PC-9 (cell line): ENCODE results near the gene MYO7B. TPM values are rescaled to one million over a fixed set of nuclear protein-coding genes. Genes with fewer than 3 reads are reported as not detected.

ENCODE experiments used
- BruUV-seq: library from RNA; stranded (reverse); fragments of 400-500 nt; replicated peaks from 2 replicates; lab custom pipeline; 2021; lab: Mats Ljungman, UMichigan
- CTCF ChIA-PET: fragments of 300-600 bp; sonication (Branson Sonifier 250); formaldehyde crosslinking; loops from one replicate; lab custom pipeline; 2022; ENCODE audit warnings: antibody characterized with exemption; lab: Charles Lee
- POLR2A ChIA-PET: fragments of 300-600 bp; sonication (Branson Sonifier 250); formaldehyde crosslinking; loops from one replicate; lab custom pipeline; 2022; ENCODE audit warnings: antibody characterized with exemption; ENCODE audit not compliant: unreplicated experiment; lab: Charles Lee
- DNase-seq, 2 experiments: peaks; one replicate each; pipeline versions ENCODE4 v3.0.0 to v3.0.0-alpha.2; 2015 to 2022; ENCODE audit warnings: mixed read lengths in 1 of 2
- H2AFZ ChIP-seq: fragments of 200-600 bp; sonication (generic); 2 replicates; pipeline ENCODE4 v1.8.1; 2017; ENCODE audit warnings: antibody characterized with exemption
- H3F3A ChIP-seq: fragments of 200-600 bp; sonication (generic); 2 replicates; pipeline ENCODE4 v1.8.1; 2017; ENCODE audit warnings: antibody characterized with exemption, mild to moderate bottlenecking, low read depth; ENCODE audit not compliant: insufficient read depth
- H3K27ac ChIP-seq: fragments of 200-600 bp; sonication (generic); 2 replicates; pipeline ENCODE4 v1.6.1; 2016; ENCODE audit warnings: mixed run types
- H3K27me3 ChIP-seq: fragments of 200-600 bp; sonication (generic); 2 replicates; pipeline ENCODE4 v1.6.1; 2016; ENCODE audit warnings: low read depth, mixed run types; ENCODE audit not compliant: insufficient read depth
- H3K36me3 ChIP-seq: fragments of 200-600 bp; sonication (generic); 2 replicates; pipeline ENCODE4 v1.6.1; 2016; ENCODE audit warnings: low read depth, mixed run types
- H3K4me1 ChIP-seq: fragments of 200-600 bp; sonication (generic); replicated peaks from 2 replicates; pipeline ENCODE4 v1.6.1; 2016; ENCODE audit warnings: mixed run types; ENCODE audit not compliant: insufficient read depth
- H3K4me2 ChIP-seq: fragments of 200-600 bp; sonication (generic); 2 replicates; pipeline ENCODE4 v1.6.1; 2017; ENCODE audit warnings: mixed run types
- H3K4me3 ChIP-seq: fragments of 200-600 bp; sonication (generic); 2 replicates; pipeline ENCODE4 v1.6.1; 2016; ENCODE audit warnings: mixed run types
- H3K79me2 ChIP-seq: fragments of 200-600 bp; sonication (generic); 2 replicates; pipeline ENCODE4 v1.6.1; 2017; ENCODE audit warnings: low read depth, mixed run types
- H3K9me2 ChIP-seq: fragments of 200-600 bp; sonication (generic); 2 replicates; pipeline ENCODE4 v1.8.1; 2017; ENCODE audit warnings: mild to moderate bottlenecking; ENCODE audit not compliant: insufficient read depth
- H3K9me3 ChIP-seq: fragments of 200-600 bp; sonication (generic); 2 replicates; pipeline ENCODE4 v1.8.1; 2016; ENCODE audit warnings: low read depth; ENCODE audit not compliant: insufficient read depth
- H4K20me1 ChIP-seq: fragments of 200-600 bp; sonication (generic); 2 replicates; pipeline ENCODE4 v1.8.1; 2017; ENCODE audit not compliant: insufficient read depth
- EZH2 ChIP-seq: fragments of 200-600 bp; sonication (generic); IDR thresholded peaks from 2 replicates; pipeline ENCODE4 v1.8.0; 2017; ENCODE audit warnings: antibody characterized with exemption, low read depth
- intact Hi-C: fragments of 100-400 bp; cut with micrococcal nuclease; formaldehyde crosslinking; loops from one replicate; pipeline ENCODE4 v1.10.0; 2022; ENCODE audit not compliant: unreplicated experiment
- total RNA-seq: library from RNA; stranded (reverse); gene quantifications from 2 replicates; pipeline ENCODE4 v1.2.3, GENCODE V29; 2021
- TF ChIP-seq, protein P1 (sequence below): fragments of 200-600 bp; sonication (generic); conservative IDR thresholded peaks from 2 replicates; pipeline ENCODE4 v1.6.1; 2017; ENCODE audit warnings: mixed run types, antibody characterized with exemption, mild to moderate bottlenecking, moderate library complexity

MYO7B gene
- total RNA-seq, 1 experiment from 2014 or later = not detected

- Histone ChIP-seq H2AFZ (no peak overlapping the region), H3K4me1 (no peaks in the 10 kb centered on the region), H4K20me1 (no peaks in the 10 kb centered on the region), H3K9me2 (no peaks in the 10 kb centered on the region), H3K36me3 (no peaks in the 10 kb centered on the region), H3K27ac (no peak overlapping the region), H3K4me2 (no peak overlapping the region), H3F3A (no peaks in the 10 kb centered on the region), H3K9me3 (peaks cover 5% of the 10 kb centered on the region; the same call in 1 of the 2 replicates), H3K4me3 (no peak overlapping the region), H3K27me3 (0 out of 2 replicates have a peak, but pooled peaks cover 2% of the 10 kb centered on the region), H3K79me2 (no peaks in the 10 kb centered on the region)
- TF ChIP-seq EZH2 = no peak
- TF ChIP-seq, protein P1, sequence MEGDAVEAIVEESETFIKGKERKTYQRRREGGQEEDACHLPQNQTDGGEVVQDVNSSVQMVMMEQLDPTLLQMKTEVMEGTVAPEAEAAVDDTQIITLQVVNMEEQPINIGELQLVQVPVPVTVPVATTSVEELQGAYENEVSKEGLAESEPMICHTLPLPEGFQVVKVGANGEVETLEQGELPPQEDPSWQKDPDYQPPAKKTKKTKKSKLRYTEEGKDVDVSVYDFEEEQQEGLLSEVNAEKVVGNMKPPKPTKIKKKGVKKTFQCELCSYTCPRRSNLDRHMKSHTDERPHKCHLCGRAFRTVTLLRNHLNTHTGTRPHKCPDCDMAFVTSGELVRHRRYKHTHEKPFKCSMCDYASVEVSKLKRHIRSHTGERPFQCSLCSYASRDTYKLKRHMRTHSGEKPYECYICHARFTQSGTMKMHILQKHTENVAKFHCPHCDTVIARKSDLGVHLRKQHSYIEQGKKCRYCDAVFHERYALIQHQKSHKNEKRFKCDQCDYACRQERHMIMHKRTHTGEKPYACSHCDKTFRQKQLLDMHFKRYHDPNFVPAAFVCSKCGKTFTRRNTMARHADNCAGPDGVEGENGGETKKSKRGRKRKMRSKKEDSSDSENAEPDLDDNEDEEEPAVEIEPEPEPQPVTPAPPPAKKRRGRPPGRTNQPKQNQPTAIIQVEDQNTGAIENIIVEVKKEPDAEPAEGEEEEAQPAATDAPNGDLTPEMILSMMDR = no peak
- intact Hi-C loops = no loop called here
- ChIA-PET CTCF (no interaction called here), POLR2A (no interaction called here)
- no TSS peak for BruUV-seq
- no peak for DNase-seq
Observed at GRCh38 chr2:127658641-127659407, 123.3 kb downstream of the MYO7B start.

DNA sequence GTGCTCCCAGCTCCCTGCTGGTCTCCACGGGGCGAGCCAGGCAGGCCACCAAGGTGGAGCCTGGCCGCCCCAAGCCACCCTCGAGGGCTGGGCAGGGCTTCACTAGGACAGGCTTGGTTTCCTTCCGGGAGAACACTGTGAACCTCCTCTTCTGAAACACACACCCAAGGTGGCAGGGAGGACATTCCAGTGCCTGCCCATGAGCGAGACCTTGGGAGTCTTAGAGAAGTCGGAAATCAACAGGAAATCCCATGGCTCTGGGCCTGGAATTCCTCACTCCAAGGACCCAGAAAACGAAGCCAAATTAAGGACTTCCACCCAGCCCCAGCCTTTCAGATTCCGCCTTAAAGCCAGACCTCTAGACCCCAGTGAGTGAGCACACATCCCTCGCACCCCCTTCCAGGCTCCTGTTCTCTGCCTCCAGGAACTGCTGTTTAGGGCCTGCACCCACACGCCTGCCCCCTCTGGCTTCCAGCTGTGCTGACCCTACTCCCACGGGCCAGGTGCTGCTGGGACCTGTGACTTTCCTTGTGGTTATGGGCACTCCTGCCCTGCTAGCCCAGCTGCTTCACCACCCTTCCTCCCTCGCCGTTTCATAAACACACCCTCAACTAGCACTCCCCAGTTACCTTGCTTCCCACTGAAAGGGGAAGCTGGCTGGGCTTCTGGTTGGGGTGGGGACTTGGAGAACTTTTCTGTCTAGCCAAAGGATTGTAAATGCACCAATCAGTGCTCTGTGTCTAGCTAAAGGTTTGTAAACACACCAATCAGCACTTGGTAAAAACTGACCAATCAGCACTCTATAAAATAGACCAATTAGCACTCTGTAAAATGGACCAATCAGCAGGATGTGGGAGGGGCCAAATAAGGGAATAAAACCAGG is 124.2 kb downstream of the MYO7B start:
- CTCF ChIA-PET = no interaction called here
- Histone ChIP-seq H3K27ac (no peak overlapping the region), H3K9me2 (no peaks in the 10 kb centered on the region), H3K36me3 (no peaks in the 10 kb centered on the region), H3F3A (no peaks in the 10 kb centered on the region), H3K27me3 (peaks cover 4% of the 10 kb centered on the region; the same call in 1 of the 2 replicates), H4K20me1 (no peaks in the 10 kb centered on the region), H3K4me2 (no peak overlapping the region), H2AFZ (no peak overlapping the region), H3K4me1 (no peaks in the 10 kb centered on the region), H3K79me2 (no peaks in the 10 kb centered on the region), H3K9me3 (peaks cover 5% of the 10 kb centered on the region; the same call in 1 of the 2 replicates), H3K4me3 (no peak overlapping the region)
- no peak for TF ChIP-seq EZH2
- TF ChIP-seq, protein P1 = no peak
- BruUV-seq = no TSS peak
- no peak for DNase-seq
- intact Hi-C loops = no loop called here
- POLR2A ChIA-PET = interaction anchor here (0.6 kb wide), 1 partner anchor 68 kb away, joined by 4 read pairs; no protein-coding TSS in a partner anchor

GRCh38 chr2:127660291-127660578 is 124.8 kb downstream of the MYO7B start:
- H3F3A ChIP-seq = no peaks in the 10 kb centered on the region
- no peak overlapping the region for H3K27ac ChIP-seq
- no TSS peak for BruUV-seq
- no peaks in the 10 kb centered on the region for H3K79me2 ChIP-seq
- no peaks in the 10 kb centered on the region for H3K4me1 ChIP-seq
- no peaks in the 10 kb centered on the region for H4K20me1 ChIP-seq
- DNase-seq = no peak
- H3K4me2 ChIP-seq = no peak overlapping the region
- no peaks in the 10 kb centered on the region for H3K9me2 ChIP-seq
- POLR2A ChIA-PET = interaction anchor here (0.6 kb wide), 1 partner anchor 69 kb away, joined by 4 read pairs; no protein-coding TSS in a partner anchor
- no peak overlapping the region for H3K4me3 ChIP-seq
- no peaks in the 10 kb centered on the region for H3K36me3 ChIP-seq
- CTCF ChIA-PET = no interaction called here
- intact Hi-C loops = no loop called here
- H3K27me3 ChIP-seq = peaks cover 10% of the 10 kb centered on the region; the same call in 1 of the 2 replicates
- TF ChIP-seq, protein P1 = no peak
- no peak for TF ChIP-seq EZH2
- H2AFZ ChIP-seq = no peak overlapping the region
- peaks cover 5% of the 10 kb centered on the region; the same call in 1 of the 2 replicates for H3K9me3 ChIP-seq
